ENCODE results near the gene TEAD2. TPM values are rescaled to one million over a fixed set of nuclear protein-coding genes. Genes with fewer than 3 reads are reported as not detected.

Gene TEAD2
- total and polyA plus RNA-seq, 2 donors (not counting 1 experiment from before 2014, with no cell fraction given): 5.8 to 12.0 TPM

DNA sequence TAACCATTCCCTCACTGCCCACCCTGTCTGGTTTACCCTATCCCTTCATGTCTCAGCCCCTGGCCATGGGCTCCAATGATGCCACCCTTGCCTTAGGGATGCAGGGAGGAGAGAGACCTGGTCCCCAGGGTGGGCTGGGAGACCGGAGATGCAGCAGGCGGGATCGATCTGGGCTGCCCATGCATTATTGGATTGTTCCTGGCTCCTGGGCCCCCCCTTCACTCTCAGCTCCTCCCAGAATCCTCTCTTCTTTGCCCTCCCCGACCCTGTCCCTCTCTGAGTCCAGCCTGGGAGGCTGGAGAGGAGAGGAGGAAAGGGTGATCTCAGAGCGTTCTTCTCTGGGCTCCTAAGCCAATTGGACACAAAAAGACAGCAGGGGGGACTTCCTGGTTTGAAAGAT, 31.7 kb upstream of the TEAD2 start:
- H3K4me1 ChIP-seq (ENCODE audit: control insufficient read depth in 2 of 2, insufficient read depth in 2 of 2, low read length in 2 of 2): peaks cover 16 to 32% of the 10 kb centered on the region in 2 donors
- ATAC-seq (ENCODE audit: low read depth) (no peak), DNase-seq (no peak)
- H3K9ac ChIP-seq (ENCODE audit: low read length): no peak overlapping the region
- no peaks in the 10 kb centered on the region for H3K79me2 ChIP-seq (ENCODE audit: control insufficient read depth, insufficient read depth, low read length)
- Mint-ChIP-seq H3K4me3 (no peak overlapping the region), H3K4me1 (peaks cover 28% of the 10 kb centered on the region), H3K27me3 (no peaks in the 10 kb centered on the region), H3K27ac (no peak overlapping the region), H3K9me3 (ENCODE audit: insufficient read depth) (no peaks in the 10 kb centered on the region)
- no peaks in the 10 kb centered on the region for H3K9me3 ChIP-seq (ENCODE audit: control extremely low read depth in 1 of 3, control insufficient read depth in 2 of 3, insufficient read depth in 1 of 3, low read length in 2 of 3)
- H3K36me3 ChIP-seq (replicated peaks in 1 of 2; ENCODE audit: control extremely low read depth in 1 of 2, control insufficient read depth in 1 of 2, extremely low read depth in 1 of 2, insufficient read depth in 2 of 2, low read length in 1 of 2): no peaks in the 10 kb centered on the region
- H3K4me2 ChIP-seq (replicated peaks; ENCODE audit: low read depth, low read length, poor library complexity, severe bottlenecking): no peak overlapping the region
- intact Hi-C loops (cut with micrococcal nuclease): loop anchor here (2.0 to 5.0 kb wide), 3 partner anchors 33 to 167 kb away; partner anchors contain the start of gene GFY
- TF ChIP-seq, protein P1, sequence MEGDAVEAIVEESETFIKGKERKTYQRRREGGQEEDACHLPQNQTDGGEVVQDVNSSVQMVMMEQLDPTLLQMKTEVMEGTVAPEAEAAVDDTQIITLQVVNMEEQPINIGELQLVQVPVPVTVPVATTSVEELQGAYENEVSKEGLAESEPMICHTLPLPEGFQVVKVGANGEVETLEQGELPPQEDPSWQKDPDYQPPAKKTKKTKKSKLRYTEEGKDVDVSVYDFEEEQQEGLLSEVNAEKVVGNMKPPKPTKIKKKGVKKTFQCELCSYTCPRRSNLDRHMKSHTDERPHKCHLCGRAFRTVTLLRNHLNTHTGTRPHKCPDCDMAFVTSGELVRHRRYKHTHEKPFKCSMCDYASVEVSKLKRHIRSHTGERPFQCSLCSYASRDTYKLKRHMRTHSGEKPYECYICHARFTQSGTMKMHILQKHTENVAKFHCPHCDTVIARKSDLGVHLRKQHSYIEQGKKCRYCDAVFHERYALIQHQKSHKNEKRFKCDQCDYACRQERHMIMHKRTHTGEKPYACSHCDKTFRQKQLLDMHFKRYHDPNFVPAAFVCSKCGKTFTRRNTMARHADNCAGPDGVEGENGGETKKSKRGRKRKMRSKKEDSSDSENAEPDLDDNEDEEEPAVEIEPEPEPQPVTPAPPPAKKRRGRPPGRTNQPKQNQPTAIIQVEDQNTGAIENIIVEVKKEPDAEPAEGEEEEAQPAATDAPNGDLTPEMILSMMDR (IDR thresholded peaks at IDR 0.05): no peak
- no peaks in the 10 kb centered on the region for H4K20me1 ChIP-seq (ENCODE audit: control insufficient read depth, insufficient read depth, low read length, poor library complexity, severe bottlenecking)
- H2AFZ ChIP-seq (ENCODE audit: insufficient read depth, low read depth, low read length, poor library complexity, severe bottlenecking): no peak overlapping the region
- no peak overlapping the region for H3K27ac ChIP-seq (ENCODE audit: low read length in 2 of 2)
- ChIA-PET POLR2A (interaction anchor here (0.6 kb wide), 1 partner anchor 172 kb away, joined by 3 read pairs; no protein-coding TSS in a partner anchor), CTCF (interaction anchor here (0.6 to 5.9 kb wide), 11 partner anchors 10 to 485 kb away, joined by 3 to 54 read pairs (median 5); partner anchors contain the start of gene PIH1D1)
- no peaks in the 10 kb centered on the region for H3K27me3 ChIP-seq (replicated peaks in 1 of 4; ENCODE audit: control extremely low read depth in 1 of 4, control insufficient read depth in 3 of 4, insufficient read depth in 4 of 4, low read length in 3 of 4)
- WGBS (ENCODE audit: insufficient coverage): no CpG with 5 or more reads among the region's 5 CpGs
- H3K4me3 ChIP-seq (ENCODE audit: control extremely low read depth in 1 of 5, extremely low read depth in 1 of 5, insufficient read depth in 1 of 5, low read depth in 2 of 5, low read length in 4 of 5): no peak overlapping the region

DNA sequence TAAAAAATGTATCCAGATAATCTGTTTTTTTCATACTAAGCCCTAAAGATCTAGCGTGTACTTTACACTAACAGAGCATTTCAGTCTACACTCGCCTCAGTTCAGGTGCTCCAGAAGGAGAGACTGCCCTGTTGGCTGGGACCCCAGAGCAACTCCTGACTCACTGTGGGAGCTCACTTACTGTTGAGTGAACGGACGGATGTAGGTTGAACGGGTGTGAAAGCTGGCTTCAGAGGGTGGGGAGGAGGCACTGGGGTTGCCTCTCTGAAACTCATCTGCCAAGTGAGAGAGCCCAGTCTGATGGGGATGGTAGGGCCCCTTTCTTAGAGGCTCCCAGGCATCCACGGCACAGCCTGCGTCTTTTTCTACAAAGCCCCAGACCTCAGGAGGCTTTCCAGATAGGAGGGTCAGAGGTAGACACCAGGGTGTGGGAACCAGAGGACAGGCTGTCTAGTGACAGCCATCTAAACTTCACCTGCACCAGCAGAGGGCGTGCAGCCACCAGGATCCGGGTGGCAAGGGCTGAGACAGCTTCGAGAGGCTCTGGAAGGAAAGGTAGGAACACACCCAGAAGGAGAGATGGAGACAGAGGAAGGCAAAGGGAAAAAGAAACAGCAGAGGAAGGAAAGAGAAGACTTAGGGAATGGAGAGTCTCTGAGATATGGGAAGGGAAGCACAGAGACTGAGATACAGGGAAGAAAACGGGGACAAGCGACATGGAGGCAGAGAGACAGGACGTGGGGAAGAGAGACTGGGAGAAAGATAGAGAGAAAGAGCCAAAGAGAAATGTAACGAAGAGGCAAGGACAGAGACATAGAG, 29.6 kb upstream of the TEAD2 start:
- Histone ChIP-seq H3K36me3 (replicated peaks in 1 of 2; ENCODE audit: control extremely low read depth in 1 of 2, control insufficient read depth in 1 of 2, extremely low read depth in 1 of 2, insufficient read depth in 2 of 2, low read length in 1 of 2) (no peaks in the 10 kb centered on the region), H3K4me3 (ENCODE audit: control extremely low read depth in 1 of 5, extremely low read depth in 1 of 5, insufficient read depth in 1 of 5, low read depth in 2 of 5, low read length in 4 of 5) (no peak overlapping the region), H3K27ac (ENCODE audit: low read length in 2 of 2) (peak overlapping the region; percentile 61 to 65), H3K79me2 (ENCODE audit: control insufficient read depth, insufficient read depth, low read length) (no peaks in the 10 kb centered on the region), H3K27me3 (replicated peaks in 1 of 4; ENCODE audit: control extremely low read depth in 1 of 4, control insufficient read depth in 3 of 4, insufficient read depth in 4 of 4, low read length in 3 of 4) (no peaks in the 10 kb centered on the region), H3K9me3 (ENCODE audit: control extremely low read depth in 1 of 3, control insufficient read depth in 2 of 3, insufficient read depth in 1 of 3, low read length in 2 of 3) (peaks cover 0 to 6% (median 0%) of the 10 kb centered on the region in 3 donors), H4K20me1 (ENCODE audit: control insufficient read depth, insufficient read depth, low read length, poor library complexity, severe bottlenecking) (no peaks in the 10 kb centered on the region), H3K9ac (ENCODE audit: low read length) (peak overlapping the region; percentile 30), H3K4me2 (replicated peaks; ENCODE audit: low read depth, low read length, poor library complexity, severe bottlenecking) (peak overlapping the region; percentile 62), H3K4me1 (ENCODE audit: control insufficient read depth in 2 of 2, insufficient read depth in 2 of 2, low read length in 2 of 2) (peaks cover 21 to 46% of the 10 kb centered on the region in 2 donors), H2AFZ (ENCODE audit: insufficient read depth, low read depth, low read length, poor library complexity, severe bottlenecking) (peak overlapping the region; percentile 67)
- DNase-seq: peak; percentile 86
- ChIA-PET CTCF (interaction anchor here (0.6 to 5.9 kb wide), 56 partner anchors 9 to 288 kb away, joined by 3 to 54 read pairs (median 6); partner anchors contain the start of genes ALDH16A1, CD37, FLT3LG and GFY), POLR2A (interaction anchor here (0.6 to 2.9 kb wide), 14 partner anchors 11 to 308 kb away, joined by 3 to 18 read pairs (median 4); partner anchors contain the start of genes CD37, FLT3LG and TEAD2)
- H3K4me1 Mint-ChIP-seq: peaks cover 41% of the 10 kb centered on the region
- no peaks in the 10 kb centered on the region for H3K27me3 Mint-ChIP-seq
- peak; percentile 59 for ATAC-seq (ENCODE audit: low read depth)
- no peaks in the 10 kb centered on the region for H3K9me3 Mint-ChIP-seq (ENCODE audit: insufficient read depth)
- intact Hi-C loops (cut with micrococcal nuclease): loop anchor here (1.0 to 5.0 kb wide), 8 partner anchors 28 to 164 kb away; partner anchors contain the start of genes CD37, DKKL1 and GFY
- peak overlapping the region; percentile 79 for H3K27ac Mint-ChIP-seq
- peak overlapping the region; percentile 44 for H3K4me3 Mint-ChIP-seq
- 31% methylated on average over 10 of the region's 14 CpGs for WGBS (ENCODE audit: insufficient coverage)
- no peak for TF ChIP-seq EZH2 (IDR thresholded peaks at IDR 0.05; ENCODE audit: borderline replicate concordance, insufficient read depth, low read depth, low read length, poor library complexity, severe bottlenecking)
- TF ChIP-seq, protein P1 (IDR thresholded peaks at IDR 0.05): peak; percentile 87

All from B cell (primary cell).